ENCODE data around the gene OR56B1.
"Not testable (repeated sequence)": the region's sequence is repeated elsewhere in the genome, so short reads cannot be mapped to it uniquely, and the experiment has no call there.

The OR56B1 gene

GRCh38 chr11:5736396-5736795, at the start of gene OR56B1:
Gene OR56B1 (plus strand): TSS chr11:5736448. CDS start chr11:5736517, 69 bp downstream.
- DNase-seq (ENCODE audit: low read depth in 1 of 2, low spot score in 1 of 2): no peak

- DNase-seq (ENCODE audit: low read depth in 1 of 2, low spot score in 1 of 2): no peak
Measured at GRCh38 chr11:5688482-5688881, 47.8 kb upstream of the OR56B1 start.

GRCh38 chr11:5689551-5689983, 46.7 kb upstream of the OR56B1 start, which contains the start of gene TRIM22:
Gene TRIM22 (plus strand): TSS chr11:5689790. CDS start chr11:5696233, 6,443 bp downstream.
- DNase-seq (ENCODE audit: low read depth in 1 of 2, low spot score in 1 of 2): no peak

- DNase-seq (ENCODE audit: low read depth in 1 of 2, low spot score in 1 of 2): no peak
Measured at GRCh38 chr11:5690216-5690615, 46.0 kb upstream of the OR56B1 start.

- DNase-seq (ENCODE audit: low read depth in 1 of 2, low spot score in 1 of 2): no peak
Measured at GRCh38 chr11:5690736-5691135, 45.5 kb upstream of the OR56B1 start.

GRCh38 chr11:5691238-5691963, 44.8 kb upstream of the OR56B1 start:
- not testable (repeated sequence) for DNase-seq (ENCODE audit: low read depth in 1 of 2, low spot score in 1 of 2)

- DNase-seq (ENCODE audit: low read depth in 1 of 2, low spot score in 1 of 2): no peak
Measured at GRCh38 chr11:5691964-5692361, 44.3 kb upstream of the OR56B1 start.

GRCh38 chr11:5694642-5695041, 41.6 kb upstream of the OR56B1 start:
- DNase-seq (ENCODE audit: low read depth in 1 of 2, low spot score in 1 of 2): no peak

- DNase-seq (ENCODE audit: low read depth in 1 of 2, low spot score in 1 of 2): no peak
Measured at GRCh38 chr11:5695580-5695979, 40.7 kb upstream of the OR56B1 start.

- DNase-seq (ENCODE audit: low read depth in 1 of 2, low spot score in 1 of 2): no peak
Measured at GRCh38 chr11:5696210-5696609, 40.0 kb upstream of the OR56B1 start.

GRCh38 chr11:5698281-5698680, 38.0 kb upstream of the OR56B1 start:
- DNase-seq (ENCODE audit: low read depth in 1 of 2, low spot score in 1 of 2): no peak

GRCh38 chr11:5700421-5701054, 35.7 kb upstream of the OR56B1 start:
- no peak for DNase-seq (ENCODE audit: low read depth in 1 of 2, low spot score in 1 of 2)

- no peak for DNase-seq (ENCODE audit: low read depth in 1 of 2, low spot score in 1 of 2)
Measured at GRCh38 chr11:5701055-5701577, 35.1 kb upstream of the OR56B1 start.

GRCh38 chr11:5703741-5704536, 32.3 kb upstream of the OR56B1 start:
- no peak for DNase-seq (ENCODE audit: low read depth in 1 of 2, low spot score in 1 of 2)

GRCh38 chr11:5705688-5706087, 30.6 kb upstream of the OR56B1 start:
- DNase-seq (ENCODE audit: low read depth in 1 of 2, low spot score in 1 of 2): no peak

GRCh38 chr11:5712507-5712906, 23.7 kb upstream of the OR56B1 start:
- no peak for DNase-seq (ENCODE audit: low read depth in 1 of 2, low spot score in 1 of 2)

- DNase-seq (ENCODE audit: low read depth in 1 of 2, low spot score in 1 of 2): no peak
Measured at GRCh38 chr11:5713695-5714094, 22.6 kb upstream of the OR56B1 start.

- DNase-seq (ENCODE audit: low read depth in 1 of 2, low spot score in 1 of 2): not testable (repeated sequence)
Measured at GRCh38 chr11:5716518-5716917, 19.7 kb upstream of the OR56B1 start.

GRCh38 chr11:5719703-5720495, 16.3 kb upstream of the OR56B1 start:
- no peak for DNase-seq (ENCODE audit: low read depth in 1 of 2, low spot score in 1 of 2)

- no peak for DNase-seq (ENCODE audit: low read depth in 1 of 2, low spot score in 1 of 2)
Measured at GRCh38 chr11:5722622-5723021, 13.6 kb upstream of the OR56B1 start.

- DNase-seq (ENCODE audit: low read depth in 1 of 2, low spot score in 1 of 2): no peak
Measured at GRCh38 chr11:5726351-5726750, 9.9 kb upstream of the OR56B1 start.
